ENCODE data around the gene SENP3. TPM values are rescaled to one million over a fixed set of nuclear protein-coding genes. Genes with fewer than 3 reads are reported as not detected.
A peak's percentile ranks its signal among the peaks of the same experiment; 100 is the strongest.

SENP3 gene
- total RNA-seq, 1 experiment from 2014 or later: 63.7 TPM

- POLR2A ChIA-PET: interaction anchor here (0.6 kb wide), 1 partner anchor 76 kb away, joined by 3 read pairs; the partner anchor contains the start of gene POLR2A
- intact Hi-C loops (cut with micrococcal nuclease; ENCODE audit: unreplicated experiment): no loop called here
- CTCF ChIA-PET: interaction anchor here (0.6 to 2.0 kb wide), 11 partner anchors 15 to 247 kb away, joined by 3 to 10 read pairs (median 3); partner anchors contain the start of genes CD68 and TMEM95
- peak overlapping the region; percentile 88 for H3K27ac ChIP-seq (ENCODE audit: low read length)
- H3K27me3 ChIP-seq (ENCODE audit: control insufficient read depth, insufficient read depth, low read length): no peaks in the 10 kb centered on the region
- peaks cover 4% of the 10 kb centered on the region; the same call in 1 of the 2 replicates for H3K36me3 ChIP-seq (ENCODE audit: control insufficient read depth, insufficient read depth, low read length)
- in situ Hi-C loops (cut with HindIII; ENCODE audit: low pct_unique_long_range_greater_than_20kb, low sequenced_read_pairs): no loop called here
- BruUV-seq (replicated peaks): no TSS peak
- TF ChIP-seq TCF7L2 (IDR thresholded peaks at IDR 0.05; ENCODE audit: low read depth, low read length): no peak
- TF ChIP-seq SIN3A (IDR thresholded peaks at IDR 0.05; ENCODE audit: borderline replicate concordance, insufficient read depth, low read depth, low read length): no peak
- TF ChIP-seq, protein P1, sequence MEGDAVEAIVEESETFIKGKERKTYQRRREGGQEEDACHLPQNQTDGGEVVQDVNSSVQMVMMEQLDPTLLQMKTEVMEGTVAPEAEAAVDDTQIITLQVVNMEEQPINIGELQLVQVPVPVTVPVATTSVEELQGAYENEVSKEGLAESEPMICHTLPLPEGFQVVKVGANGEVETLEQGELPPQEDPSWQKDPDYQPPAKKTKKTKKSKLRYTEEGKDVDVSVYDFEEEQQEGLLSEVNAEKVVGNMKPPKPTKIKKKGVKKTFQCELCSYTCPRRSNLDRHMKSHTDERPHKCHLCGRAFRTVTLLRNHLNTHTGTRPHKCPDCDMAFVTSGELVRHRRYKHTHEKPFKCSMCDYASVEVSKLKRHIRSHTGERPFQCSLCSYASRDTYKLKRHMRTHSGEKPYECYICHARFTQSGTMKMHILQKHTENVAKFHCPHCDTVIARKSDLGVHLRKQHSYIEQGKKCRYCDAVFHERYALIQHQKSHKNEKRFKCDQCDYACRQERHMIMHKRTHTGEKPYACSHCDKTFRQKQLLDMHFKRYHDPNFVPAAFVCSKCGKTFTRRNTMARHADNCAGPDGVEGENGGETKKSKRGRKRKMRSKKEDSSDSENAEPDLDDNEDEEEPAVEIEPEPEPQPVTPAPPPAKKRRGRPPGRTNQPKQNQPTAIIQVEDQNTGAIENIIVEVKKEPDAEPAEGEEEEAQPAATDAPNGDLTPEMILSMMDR (IDR thresholded peaks at IDR 0.05): no peak
- TF ChIP-seq, protein P2, sequence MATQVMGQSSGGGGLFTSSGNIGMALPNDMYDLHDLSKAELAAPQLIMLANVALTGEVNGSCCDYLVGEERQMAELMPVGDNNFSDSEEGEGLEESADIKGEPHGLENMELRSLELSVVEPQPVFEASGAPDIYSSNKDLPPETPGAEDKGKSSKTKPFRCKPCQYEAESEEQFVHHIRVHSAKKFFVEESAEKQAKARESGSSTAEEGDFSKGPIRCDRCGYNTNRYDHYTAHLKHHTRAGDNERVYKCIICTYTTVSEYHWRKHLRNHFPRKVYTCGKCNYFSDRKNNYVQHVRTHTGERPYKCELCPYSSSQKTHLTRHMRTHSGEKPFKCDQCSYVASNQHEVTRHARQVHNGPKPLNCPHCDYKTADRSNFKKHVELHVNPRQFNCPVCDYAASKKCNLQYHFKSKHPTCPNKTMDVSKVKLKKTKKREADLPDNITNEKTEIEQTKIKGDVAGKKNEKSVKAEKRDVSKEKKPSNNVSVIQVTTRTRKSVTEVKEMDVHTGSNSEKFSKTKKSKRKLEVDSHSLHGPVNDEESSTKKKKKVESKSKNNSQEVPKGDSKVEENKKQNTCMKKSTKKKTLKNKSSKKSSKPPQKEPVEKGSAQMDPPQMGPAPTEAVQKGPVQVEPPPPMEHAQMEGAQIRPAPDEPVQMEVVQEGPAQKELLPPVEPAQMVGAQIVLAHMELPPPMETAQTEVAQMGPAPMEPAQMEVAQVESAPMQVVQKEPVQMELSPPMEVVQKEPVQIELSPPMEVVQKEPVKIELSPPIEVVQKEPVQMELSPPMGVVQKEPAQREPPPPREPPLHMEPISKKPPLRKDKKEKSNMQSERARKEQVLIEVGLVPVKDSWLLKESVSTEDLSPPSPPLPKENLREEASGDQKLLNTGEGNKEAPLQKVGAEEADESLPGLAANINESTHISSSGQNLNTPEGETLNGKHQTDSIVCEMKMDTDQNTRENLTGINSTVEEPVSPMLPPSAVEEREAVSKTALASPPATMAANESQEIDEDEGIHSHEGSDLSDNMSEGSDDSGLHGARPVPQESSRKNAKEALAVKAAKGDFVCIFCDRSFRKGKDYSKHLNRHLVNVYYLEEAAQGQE (IDR thresholded peaks at IDR 0.05; ENCODE audit: insufficient read depth in 1 of 2, low read depth in 2 of 2, low read length in 1 of 2): no peak
- H3K4me3 ChIP-seq (ENCODE audit: low read depth in 2 of 2, low read length in 2 of 2): peak overlapping the region; percentile 75 to 80
- peak; percentile 74 for ATAC-seq
- H3K4me1 ChIP-seq (ENCODE audit: control insufficient read depth, insufficient read depth, low read length): peaks cover 30% of the 10 kb centered on the region
- no peaks in the 10 kb centered on the region for H3K9me3 ChIP-seq (ENCODE audit: control insufficient read depth, insufficient read depth, low read depth, low read length)
- DNase-seq (ENCODE audit: low read depth, low spot score): no peak
These were observed 1.3 kb upstream of the SENP3 start for GRCh38 chr17:7560172-7561027.

DNA sequence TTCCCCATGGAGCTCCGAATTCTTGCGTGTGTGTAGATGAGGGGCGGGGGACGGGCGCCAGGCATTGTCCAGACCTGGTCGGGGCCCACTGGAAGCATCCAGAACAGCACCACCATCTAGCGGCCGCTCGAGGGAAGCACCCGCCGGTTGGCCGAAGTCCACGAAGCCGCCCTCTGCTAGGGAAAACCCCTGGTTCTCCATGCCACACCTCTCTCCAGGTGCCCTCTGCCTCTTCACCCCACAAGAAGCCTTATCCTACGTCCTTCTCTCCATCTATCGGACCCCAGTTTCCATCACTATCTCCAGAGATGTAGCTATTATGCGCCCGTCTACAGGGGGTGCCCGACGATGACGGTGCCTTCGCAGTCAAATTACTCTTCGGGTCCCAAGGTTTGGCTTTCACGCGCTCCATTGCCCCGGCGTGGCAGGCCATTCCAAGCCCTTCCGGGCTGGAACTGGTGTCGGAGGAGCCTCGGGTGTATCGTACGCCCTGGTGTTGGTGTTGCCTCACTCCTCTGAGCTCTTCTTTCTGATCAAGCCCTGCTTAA lies 617 bp upstream of the SENP3 start:
- intact Hi-C loops (cut with micrococcal nuclease; ENCODE audit: unreplicated experiment): no loop called here
- no peaks in the 10 kb centered on the region for H3K27me3 ChIP-seq (ENCODE audit: control insufficient read depth, insufficient read depth, low read length)
- CTCF ChIA-PET: interaction anchor here (0.5 to 2.0 kb wide), 9 partner anchors 8 to 208 kb away, joined by 3 to 10 read pairs (median 4); partner anchors contain the start of gene TMEM95
- no peaks in the 10 kb centered on the region for H3K9me3 ChIP-seq (ENCODE audit: control insufficient read depth, insufficient read depth, low read depth, low read length)
- peaks cover 30% of the 10 kb centered on the region for H3K4me1 ChIP-seq (ENCODE audit: control insufficient read depth, insufficient read depth, low read length)
- ATAC-seq (peak; percentile 76), DNase-seq (ENCODE audit: low read depth, low spot score) (peak; percentile 82)
- peak overlapping the region; percentile 88 for H3K27ac ChIP-seq (ENCODE audit: low read length)
- peak overlapping the region; percentile 75 to 80 for H3K4me3 ChIP-seq (ENCODE audit: low read depth in 2 of 2, low read length in 2 of 2)
- H3K36me3 ChIP-seq (ENCODE audit: control insufficient read depth, insufficient read depth, low read length): peaks cover 4% of the 10 kb centered on the region
- POLR2A ChIA-PET: no interaction called here
- in situ Hi-C loops (cut with HindIII; ENCODE audit: low pct_unique_long_range_greater_than_20kb, low sequenced_read_pairs): no loop called here
- TSS peak; percentile 86 for BruUV-seq (replicated peaks)
- TF ChIP-seq POLR2AphosphoS5 (IDR thresholded peaks at IDR 0.05; ENCODE audit: low read depth, low read length): no peak; the same call in 1 of the 2 replicates
- TF ChIP-seq, protein P1 (IDR thresholded peaks at IDR 0.05): peak; percentile 90

Measured in Panc1 (cell line).